GM18499 (cell line): ENCODE measurements around the gene STAG3.
"Not testable (repeated sequence)": the region's sequence is repeated elsewhere in the genome, so short reads cannot be mapped to it uniquely, and the experiment has no call there.

Source experiments
- ATAC-seq: cut with Tn5 transposase; IDR thresholded peaks from one replicate; pipeline ENCODE4 v1.9.1; 2021; ENCODE audit warnings: moderate number of reproducible peaks; ENCODE audit not compliant: insufficient read depth, unreplicated experiment

Gene STAG3

GRCh38 chr7:100244988-100245605, 67.4 kb downstream of the STAG3 start:
- ATAC-seq: not testable (repeated sequence)

- ATAC-seq: not testable (repeated sequence)
Measured at GRCh38 chr7:100246121-100246864, 68.6 kb downstream of the STAG3 start.

GRCh38 chr7:100246865-100247137, 69.1 kb downstream of the STAG3 start:
- ATAC-seq: not testable (repeated sequence)

GRCh38 chr7:100247152-100247757, 69.5 kb downstream of the STAG3 start:
- ATAC-seq: no peak

- no peak for ATAC-seq
Measured at GRCh38 chr7:100248483-100248882, 70.8 kb downstream of the STAG3 start.

- no peak for ATAC-seq
Measured at GRCh38 chr7:100257017-100257416, 79.3 kb downstream of the STAG3 start.

- not testable (repeated sequence) for ATAC-seq
Measured at GRCh38 chr7:100259984-100260383, 82.3 kb downstream of the STAG3 start.

GRCh38 chr7:100262896-100263295, 85.2 kb downstream of the STAG3 start:
- not testable (repeated sequence) for ATAC-seq
